Smooth muscle cell of the brain vasculature (primary cell): ENCODE results near the gene TAF13.
A peak's percentile ranks its signal among the peaks of the same experiment; 100 is the strongest.
"Not testable (repeated sequence)": the region's sequence is repeated elsewhere in the genome, so short reads cannot be mapped to it uniquely, and the experiment has no call there.

Experiments used
- DNase-seq: peaks from one replicate; pipeline ENCODE4 v3.0.0-alpha.2; 2012; ENCODE audit warnings: low read depth, low spot score

The TAF13 gene

GRCh38 chr1:109091839-109092193 is 16.0 kb upstream of the TAF13 start:
- no peak for DNase-seq

GRCh38 chr1:109091078-109091838 is 15.5 kb upstream of the TAF13 start:
- no peak for DNase-seq

DNA sequence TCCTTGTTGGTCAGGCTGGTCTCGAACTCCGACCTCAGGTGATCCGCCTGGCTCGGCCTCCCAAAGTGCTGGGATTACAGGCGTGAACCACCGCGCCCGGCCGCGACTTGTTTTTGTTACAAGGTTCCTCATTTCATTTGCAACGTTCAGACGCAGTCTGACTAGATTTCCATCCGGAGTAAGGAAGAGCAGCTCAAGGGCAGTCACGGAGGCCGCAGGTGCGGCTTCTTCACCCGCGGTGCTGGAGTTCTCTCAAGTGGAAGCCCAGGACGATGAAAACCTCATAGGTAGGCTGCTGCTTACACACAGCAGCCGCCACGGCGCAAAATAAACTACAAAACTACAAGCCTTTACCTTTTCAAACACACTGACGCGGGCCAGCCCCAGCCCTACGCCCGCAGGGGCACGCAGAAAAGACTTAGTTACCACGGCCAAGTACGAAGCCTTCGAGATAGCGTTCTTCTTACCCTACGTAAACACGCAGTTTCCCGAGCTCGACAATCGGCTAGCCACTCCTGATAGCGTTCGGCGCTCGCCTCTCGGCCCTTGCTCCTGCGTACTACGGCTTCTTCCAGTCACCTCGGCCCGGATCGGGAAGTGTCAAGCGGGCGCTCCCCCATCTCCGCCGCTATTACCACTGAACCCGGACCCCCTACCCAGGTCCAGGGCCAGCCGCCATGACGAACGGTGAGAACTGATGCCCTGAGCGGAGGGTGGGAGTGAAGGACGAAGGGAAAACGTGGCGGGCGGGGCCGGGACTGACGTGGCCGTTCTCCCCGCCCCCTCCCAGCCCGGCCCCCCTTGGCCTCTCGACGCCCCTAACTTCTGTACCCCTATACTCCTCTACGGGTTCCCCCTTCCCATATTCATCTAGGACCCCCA is 14.6 kb upstream of the TAF13 start, which contains the start of gene TMEM167B:
Gene TMEM167B (plus strand): TSS at position 569 of the 882 bp plus-strand sequence. CDS start 109 bp downstream, at position 678.
- peak; percentile 81 for DNase-seq

GRCh38 chr1:109089242-109090015 is 13.6 kb upstream of the TAF13 start:
- DNase-seq, result no peak

GRCh38 chr1:109084563-109085517 is 9.0 kb upstream of the TAF13 start:
- no peak for DNase-seq

DNA sequence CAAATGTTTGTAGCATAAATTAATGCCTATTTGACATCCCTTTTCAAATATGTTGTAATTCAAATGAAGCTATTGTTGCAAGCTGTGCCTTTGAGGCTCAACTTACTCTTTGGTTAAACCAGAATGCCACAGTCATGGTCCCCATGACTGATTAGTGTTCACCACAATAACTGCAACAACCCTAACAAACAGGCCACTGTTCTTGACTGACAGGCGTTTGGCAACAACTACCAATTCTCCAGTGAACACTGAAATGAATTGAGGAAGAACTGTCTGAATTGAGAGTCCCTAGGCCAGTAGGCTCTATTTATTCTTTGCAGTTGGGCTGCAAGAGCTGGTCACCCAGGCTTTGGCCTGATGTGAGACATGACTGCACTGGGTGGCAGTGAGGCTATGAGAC is 8.1 kb upstream of the TAF13 start:
- no peak for DNase-seq

GRCh38 chr1:109083501-109083900 is 7.7 kb upstream of the TAF13 start:
- no peak for DNase-seq

GRCh38 chr1:109080441-109081082 is 4.8 kb upstream of the TAF13 start:
- DNase-seq, result no peak

- DNase-seq, result no peak
Measured at GRCh38 chr1:109079240-109079622, 3.4 kb upstream of the TAF13 start.

- no peak for DNase-seq
Measured at GRCh38 chr1:109078317-109078716, 2.5 kb upstream of the TAF13 start.

DNA sequence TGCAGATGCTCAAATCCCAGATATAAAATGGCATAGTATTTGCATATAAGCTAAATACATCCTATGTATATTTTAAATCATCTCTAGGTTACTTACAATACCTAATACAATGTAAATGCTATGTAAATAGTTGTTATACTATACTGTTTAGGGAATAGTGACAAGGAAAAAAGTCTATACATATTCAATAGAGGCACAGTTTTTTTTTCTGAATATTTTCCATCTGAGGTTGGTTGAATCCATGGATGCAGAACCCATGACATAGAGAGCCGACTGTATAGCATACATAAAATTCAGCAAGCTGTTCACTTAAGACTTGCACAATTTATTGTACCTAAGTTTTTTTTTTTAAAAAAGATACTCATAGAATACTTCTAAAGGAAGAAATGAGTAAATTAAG is 6.5 kb downstream of the TAF13 start:
- no peak for DNase-seq

DNA sequence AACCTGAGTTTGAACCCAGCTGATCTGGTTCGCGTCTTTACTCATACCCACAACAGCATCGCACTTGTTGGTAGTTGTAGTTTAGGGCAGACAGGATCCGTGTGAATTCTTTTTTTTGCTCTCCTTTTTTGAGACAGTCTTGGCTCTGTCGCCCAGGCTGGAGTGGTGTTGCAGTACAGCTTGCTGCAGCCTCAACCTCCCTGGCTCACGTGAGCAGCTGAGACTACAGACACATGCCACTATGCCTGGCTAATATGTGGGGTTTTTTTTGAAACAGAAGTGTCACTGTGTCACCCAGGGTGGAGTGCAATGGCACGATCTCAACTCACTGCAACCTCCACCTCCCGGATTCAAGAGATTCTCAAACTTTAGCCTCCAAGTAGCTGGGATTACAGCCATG is 7.9 kb downstream of the TAF13 start:
- no peak for DNase-seq

- no peak for DNase-seq
Measured at GRCh38 chr1:109065137-109065536, 10.7 kb downstream of the TAF13 start.

GRCh38 chr1:109061183-109061582 is 14.6 kb downstream of the TAF13 start:
- DNase-seq, result no peak

DNA sequence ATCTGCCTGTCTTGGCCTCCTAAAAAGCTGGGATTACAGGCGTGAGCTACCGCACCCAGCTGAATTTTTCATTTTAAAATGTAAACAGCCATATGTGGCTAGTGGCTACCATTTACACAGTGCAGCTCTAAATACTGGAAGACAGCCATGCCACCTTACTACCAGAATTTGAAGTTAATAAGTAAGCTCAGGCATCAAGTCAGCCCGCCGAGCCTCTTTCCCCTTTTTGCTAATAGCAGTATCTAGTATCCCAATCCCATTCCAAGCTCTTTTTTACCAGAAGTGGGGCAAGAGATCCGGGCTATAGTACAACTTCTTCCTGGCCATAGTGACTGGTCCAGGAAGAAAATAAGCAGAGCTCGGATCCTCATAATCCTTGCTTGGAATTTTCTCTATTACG is 15.1 kb downstream of the TAF13 start:
- no peak for DNase-seq

DNA sequence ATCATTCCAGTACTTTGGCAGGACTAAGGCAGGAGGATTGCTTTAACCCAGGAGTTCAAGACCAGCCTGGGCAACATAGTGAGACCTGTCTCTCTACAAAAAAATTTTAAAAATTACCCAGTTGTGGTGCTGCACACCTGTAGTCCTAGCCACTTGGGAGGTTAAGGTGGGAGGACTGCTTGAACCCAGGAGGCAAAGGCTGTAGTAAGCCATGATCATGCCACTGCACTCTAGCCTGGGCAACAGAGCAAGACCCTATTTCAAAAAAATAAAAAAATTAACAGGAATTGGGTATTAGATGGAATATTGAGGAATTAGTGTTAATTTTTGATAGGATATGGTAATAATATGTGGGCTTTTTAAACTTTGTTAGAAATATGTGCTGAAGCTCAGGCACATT is 16.8 kb downstream of the TAF13 start:
- no peak for DNase-seq

DNA sequence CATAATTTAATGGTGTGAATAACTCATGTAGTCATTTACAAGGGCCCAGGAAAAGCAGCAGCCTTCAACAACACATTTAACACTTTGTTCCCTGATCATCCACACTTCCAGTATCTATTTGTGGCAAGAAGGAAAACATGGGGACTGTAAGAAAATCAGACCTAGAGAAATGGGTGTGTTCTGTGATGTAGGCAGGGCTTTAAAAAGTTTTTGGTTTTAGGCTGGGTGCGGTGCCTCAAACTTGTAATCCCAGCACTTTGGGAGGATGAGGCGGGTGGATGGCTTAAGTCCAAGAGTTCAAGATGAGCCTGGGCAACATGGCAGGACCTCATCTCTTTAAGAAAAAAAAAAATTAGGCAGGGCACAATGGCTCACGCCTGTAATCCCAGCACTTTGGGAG is 19.7 kb downstream of the TAF13 start:
- no peak for DNase-seq

DNA sequence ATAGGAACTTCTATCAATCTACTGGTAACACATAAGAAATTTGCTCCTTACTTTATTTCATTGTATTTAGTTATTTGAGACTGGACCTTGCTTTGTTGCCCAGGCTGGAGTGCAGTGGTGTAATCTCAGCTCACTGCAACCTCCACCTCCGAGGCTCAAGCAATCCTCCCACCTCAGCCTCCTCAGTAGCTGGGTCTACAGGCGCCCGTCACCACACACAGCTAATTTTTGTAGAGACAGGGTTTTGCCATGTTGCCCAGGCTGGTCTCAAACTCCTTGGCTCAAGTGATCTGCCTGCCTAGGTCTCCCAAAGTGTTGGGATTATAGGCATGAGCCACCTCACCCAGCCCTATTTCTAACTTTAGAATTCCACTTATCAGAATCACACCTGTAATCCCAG is 23.7 kb downstream of the TAF13 start:
- not testable (repeated sequence) for DNase-seq

DNA sequence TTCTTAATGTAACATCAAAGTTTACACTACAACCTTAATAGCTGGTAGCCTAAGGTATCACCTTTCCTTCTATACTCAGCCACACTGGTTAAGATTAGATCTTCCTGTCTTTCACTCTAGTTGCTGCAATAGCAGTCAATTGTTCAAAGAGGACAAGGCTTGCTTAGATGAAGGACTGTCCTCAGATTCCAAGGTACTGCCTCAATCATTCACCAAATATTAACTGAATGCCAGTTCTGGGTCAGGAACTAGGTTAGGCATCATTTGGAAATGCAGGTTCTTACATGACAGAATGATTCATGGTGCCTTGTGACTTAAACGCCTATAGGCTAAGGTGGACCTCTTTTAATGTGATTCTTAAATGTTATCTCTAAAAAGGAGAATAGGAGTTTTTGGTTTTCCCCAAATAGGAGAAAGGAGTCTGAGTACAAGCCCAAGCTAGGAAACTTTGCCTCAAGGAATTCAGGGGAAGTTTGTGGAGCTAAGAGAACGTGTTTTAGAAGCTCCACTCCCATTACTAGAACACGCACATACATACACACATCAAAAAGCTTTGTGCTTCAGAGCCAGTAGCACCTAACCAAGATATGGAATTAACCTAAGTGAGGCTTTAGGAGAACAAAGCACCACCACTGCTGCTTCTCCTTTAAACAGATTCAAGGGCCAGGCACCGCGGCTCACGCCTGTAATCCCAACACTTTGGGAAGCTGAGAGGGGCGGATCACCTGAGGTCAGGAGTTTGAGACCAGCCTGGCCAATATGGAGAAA is 25.4 kb downstream of the TAF13 start:
- DNase-seq, result no peak

- no peak for DNase-seq
Measured at GRCh38 chr1:109048335-109048734, 27.5 kb downstream of the TAF13 start.
